Globus pallidus (tissue), 1 donor: Measurements from ENCODE around the gene SPN.
"Not testable (repeated sequence)": the region's sequence is repeated elsewhere in the genome, so short reads cannot be mapped to it uniquely, and the experiment has no call there.

ENCODE experiments used
- DNase-seq: peaks from one replicate; pipeline ENCODE4 v3.0.0-alpha.2; 2015; ENCODE audit warnings: low spot score

The SPN gene

DNA sequence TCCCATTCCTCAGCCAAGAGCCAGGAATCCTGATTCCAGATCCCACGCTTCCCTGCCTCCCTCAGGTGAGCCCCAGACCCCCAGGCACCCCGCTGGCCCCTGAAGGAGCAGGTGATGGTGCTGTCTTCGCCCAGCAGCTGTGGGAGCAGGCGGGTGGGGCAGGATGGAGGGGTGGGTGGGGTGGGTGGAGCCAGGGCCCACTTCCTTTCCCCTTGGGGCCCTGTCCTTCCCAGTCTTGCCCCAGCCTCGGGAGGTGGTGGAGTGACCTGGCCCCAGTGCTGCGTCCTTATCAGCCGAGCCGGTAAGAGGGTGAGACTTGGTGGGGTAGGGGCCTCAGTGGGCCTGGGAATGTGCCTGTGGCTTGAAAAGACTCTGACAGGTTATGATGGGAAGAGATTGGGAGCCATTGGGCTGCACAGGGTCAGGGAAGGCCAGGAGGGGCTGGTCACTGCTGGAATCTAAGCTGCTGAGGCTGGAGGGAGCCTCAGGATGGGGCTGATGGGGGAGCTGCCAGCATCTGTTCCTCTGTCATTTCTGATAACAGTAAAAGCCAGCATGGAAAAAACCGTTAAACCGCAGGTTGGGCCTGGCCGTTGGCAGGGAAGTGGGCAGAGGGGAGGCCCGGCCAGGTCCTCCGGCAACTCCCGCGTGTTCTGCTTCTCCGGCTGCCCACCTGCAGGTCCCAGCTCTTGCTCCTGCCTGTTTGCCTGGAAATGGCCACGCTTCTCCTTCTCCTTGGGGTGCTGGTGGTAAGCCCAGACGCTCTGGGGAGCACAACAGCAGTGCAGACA is at the start of gene SPN:
SPN (plus strand) TSS at position 232 of the 791 bp plus-strand sequence; CDS start at position 714, 482 bp downstream.
- no peak for DNase-seq

DNA sequence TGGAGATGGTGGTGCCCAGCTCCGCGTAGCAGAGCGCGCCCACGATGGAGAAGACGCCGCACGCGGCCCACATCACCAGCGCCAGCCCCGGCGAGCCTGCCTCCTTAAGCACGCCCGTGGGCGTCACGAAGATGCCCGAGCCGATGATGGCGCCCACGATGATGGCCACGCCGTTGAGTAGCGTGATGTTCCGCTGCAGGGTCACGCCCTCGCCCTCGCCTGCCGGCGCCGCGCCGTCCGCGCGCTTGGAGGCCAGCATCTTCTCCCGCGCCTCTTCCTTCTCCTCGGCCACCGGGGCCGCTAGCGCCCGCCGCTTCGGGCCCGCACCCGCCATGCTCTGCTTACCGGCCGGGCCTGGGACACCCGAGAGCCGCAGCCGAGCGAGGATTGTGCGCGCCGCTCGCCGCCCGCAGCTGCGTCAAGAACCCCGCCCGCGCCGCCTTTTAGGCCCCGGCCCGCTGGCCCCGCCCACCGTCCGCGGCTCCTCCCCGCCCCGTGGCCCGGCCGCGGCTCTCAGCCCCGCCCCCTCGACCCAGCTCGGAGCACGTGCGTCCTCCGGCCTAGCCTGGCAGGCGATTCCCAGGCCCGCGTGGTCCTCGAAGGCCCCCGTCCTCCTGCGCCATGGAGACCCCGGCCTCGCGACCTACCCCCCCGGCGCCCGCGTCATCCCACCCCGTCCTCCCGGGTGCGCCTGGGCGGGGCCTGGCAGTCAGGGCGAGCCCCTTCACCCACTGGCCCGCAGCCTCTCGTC is 49.6 kb upstream of the SPN start:
- DNase-seq, result peak; percentile 78

- DNase-seq, result not testable (repeated sequence)
These were observed 48.2 kb upstream of the SPN start for GRCh38 chr16:29614691-29615314.

DNA sequence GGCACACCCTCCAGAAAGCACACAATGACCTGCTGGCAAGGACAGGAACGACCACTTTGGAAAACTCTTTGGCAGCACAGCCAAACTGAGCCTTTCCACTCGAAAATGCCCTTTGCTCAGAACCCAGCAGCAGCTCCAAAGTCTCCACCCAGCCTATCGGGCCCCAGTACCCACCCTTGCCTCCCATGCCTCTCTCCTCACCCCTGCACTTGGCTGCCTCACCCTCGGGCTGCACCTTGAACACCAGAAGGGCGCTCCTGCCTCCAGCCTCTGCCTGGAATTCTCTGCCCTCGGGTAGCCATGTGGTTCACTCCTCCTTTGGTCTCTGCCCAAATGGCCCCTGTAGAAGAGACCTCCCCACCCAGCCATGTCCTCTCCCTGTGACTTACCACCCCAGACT is 46.9 kb upstream of the SPN start:
- DNase-seq, result not testable (repeated sequence)

- DNase-seq, result not testable (repeated sequence)
These were observed 42.5 kb upstream of the SPN start for GRCh38 chr16:29620591-29620990.

- not testable (repeated sequence) for DNase-seq
These were observed 40.3 kb upstream of the SPN start for GRCh38 chr16:29622738-29623137.

DNA sequence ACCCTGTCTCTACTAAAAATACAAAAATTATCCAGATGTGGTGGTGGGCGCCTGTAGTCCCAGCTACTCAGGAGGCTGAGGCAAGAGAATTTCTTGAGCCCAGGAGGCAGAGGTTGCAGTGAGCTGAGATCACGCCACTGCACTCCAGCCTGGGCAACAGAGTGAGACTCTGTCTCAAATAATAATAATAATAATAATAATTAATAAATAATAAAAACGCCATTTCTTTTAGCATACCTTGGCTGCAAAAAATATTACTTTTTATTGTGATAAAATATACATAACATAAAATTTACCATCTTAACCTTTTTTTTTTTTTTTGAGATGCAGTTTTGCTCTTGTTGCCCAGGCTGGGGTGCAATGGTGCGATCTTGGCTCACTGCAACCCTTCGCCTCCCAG is 39.8 kb upstream of the SPN start:
- not testable (repeated sequence) for DNase-seq

- DNase-seq, result not testable (repeated sequence)
These were observed 37.9 kb upstream of the SPN start for GRCh38 chr16:29625114-29625513.

DNA sequence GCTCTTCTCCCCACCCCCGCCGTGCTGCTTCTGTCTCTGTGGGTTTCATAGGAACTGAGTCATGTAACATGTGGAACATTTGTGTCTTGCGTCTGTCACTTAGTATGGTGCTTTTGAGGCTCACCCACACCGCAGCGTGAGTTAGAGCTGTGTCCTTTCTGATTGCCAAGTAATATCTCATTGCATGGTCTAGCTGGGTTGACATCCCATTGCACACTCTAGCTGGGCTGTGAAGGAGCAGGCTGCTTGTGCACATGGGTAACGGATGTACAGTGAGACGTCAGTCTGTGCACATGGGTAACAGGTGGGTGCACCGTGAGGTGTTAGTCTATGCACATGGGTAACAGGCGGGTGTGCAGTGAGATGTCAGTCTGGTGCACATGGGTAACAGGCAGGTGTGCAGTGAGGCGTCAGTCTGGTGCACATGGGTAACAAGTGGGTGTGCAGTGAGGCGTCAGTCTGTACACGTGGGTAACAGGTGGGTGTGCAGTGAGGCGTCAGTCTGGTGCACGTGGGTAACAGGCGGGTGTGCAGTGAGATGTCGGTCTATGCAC is 36.2 kb upstream of the SPN start:
- not testable (repeated sequence) for DNase-seq

DNA sequence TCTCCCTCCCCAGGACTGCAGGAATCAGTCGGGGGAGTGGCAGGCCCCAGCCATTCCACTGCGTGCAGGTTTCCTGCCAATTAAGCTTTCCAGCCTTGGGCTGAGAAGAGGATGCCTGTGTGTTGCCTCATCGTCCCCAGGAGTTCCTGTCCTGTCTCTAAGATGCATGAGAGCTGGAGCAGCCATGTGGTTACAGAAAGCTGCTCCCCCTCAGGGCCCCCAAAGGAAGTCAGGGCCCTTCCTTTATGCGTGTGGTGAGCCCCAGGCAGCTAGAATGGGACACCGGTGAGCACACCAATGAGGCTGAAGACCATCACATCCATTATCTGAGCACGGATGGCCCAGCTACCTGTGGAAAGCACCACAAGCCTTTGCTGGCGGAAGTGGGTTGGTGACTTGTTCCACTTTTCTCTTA is 35.4 kb upstream of the SPN start:
- not testable (repeated sequence) for DNase-seq

- not testable (repeated sequence) for DNase-seq
These were observed 34.3 kb upstream of the SPN start for GRCh38 chr16:29628707-29629106.

DNA sequence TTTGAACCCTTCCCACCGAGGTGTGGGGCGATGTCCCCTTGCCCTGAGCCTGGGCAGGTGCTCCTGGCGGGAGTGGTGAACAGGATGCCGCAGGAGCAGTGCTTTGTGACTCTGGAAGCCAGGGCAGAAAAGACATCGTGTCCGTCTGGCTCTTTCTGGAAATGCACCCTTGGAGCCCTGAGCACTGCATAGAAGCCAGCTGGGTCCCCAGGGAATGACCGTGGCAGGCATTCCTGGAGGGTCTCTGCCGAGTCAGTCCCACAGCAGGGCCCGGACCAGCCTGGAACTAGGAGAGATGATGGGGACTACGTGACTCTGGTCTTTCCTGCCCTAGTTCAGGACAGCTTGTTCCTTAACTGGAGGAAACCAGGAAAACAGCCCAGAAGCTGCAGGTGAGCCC is 33.7 kb upstream of the SPN start:
- DNase-seq, result not testable (repeated sequence)

- DNase-seq, result not testable (repeated sequence)
These were observed 31.4 kb upstream of the SPN start for GRCh38 chr16:29631658-29632057.

- DNase-seq, result not testable (repeated sequence)
These were observed 27.1 kb upstream of the SPN start for GRCh38 chr16:29635902-29636301.

DNA sequence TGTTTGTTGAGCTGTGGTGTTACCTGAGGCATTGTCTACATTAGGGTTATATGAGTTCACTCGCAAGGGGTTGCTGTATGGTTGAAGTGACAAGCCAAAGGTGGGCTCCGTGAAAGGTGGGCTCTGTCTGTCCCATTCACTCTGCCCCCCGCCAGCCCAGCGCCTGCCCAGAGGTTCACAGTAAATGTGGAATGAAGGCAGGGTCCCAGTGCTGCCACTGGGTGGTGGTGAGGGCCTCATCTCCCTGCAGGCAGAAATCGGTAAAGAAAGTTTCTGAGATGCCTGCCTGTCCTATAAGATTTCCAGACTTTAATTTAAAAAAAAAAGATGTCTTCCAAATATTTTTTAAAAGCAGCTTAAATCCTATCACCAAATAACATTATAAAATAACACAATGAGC is 26.7 kb upstream of the SPN start:
- not testable (repeated sequence) for DNase-seq

GRCh38 chr16:29638751-29639150 is 24.3 kb upstream of the SPN start:
- DNase-seq, result not testable (repeated sequence)

DNA sequence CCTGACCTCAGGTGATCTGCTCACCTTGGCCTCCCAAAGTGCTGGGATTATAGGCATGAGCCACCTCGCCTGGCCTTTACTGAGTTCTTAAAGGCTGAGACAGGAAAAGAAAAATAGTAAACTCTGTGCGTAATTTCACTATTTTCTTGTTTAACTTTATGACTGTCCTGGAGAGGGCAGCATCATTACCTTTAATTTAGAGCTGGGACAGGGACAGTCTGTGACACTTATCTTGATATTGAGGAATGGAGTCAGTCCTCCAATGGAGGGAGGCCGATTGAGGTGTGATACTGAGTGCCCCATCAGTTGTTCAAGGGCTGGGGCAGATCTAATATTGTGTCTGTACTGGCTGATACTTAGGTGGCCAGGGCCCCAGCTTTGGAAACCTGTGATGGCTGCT is 21.5 kb upstream of the SPN start:
- no peak for DNase-seq

GRCh38 chr16:29643596-29643995 is 19.5 kb upstream of the SPN start:
- no peak for DNase-seq

GRCh38 chr16:29644338-29644857 is 18.6 kb upstream of the SPN start:
- no peak for DNase-seq

GRCh38 chr16:29644973-29645693 is 17.9 kb upstream of the SPN start:
- DNase-seq, result no peak

- DNase-seq, result no peak
These were observed 17.3 kb upstream of the SPN start for GRCh38 chr16:29645694-29646187.
